ENCODE results near the gene PITPNC1.

DNA sequence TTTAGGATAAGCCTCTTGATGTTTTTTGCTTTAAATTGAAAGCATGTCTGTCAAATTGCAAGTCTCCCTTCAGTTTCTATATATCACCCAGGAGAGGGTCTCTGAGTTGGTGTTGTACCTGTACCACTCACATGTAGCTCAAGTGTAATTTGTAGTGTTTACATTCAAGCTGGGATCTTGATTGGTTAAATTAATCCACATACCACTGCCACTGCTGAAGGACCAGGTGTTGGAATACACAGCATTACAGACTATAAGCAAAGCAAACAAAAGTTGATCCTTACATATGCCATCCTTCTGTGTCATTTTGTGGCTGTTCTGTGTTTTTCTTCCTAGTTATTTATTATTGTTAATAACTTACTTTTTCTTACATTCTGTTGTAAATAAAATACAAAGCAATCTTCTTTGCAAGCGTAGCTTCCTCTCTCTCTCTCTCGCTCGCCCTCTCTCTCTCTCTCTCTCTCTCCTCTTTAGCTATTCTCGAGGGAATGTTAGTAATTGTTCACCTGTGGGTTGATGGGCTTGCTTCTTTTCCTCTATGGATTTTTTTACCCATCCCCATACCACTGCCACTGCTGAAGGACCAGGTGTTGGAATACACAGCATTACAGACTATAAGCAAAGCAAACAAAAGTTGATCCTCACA lies 319.9 kb downstream of the PITPNC1 start:
- TF ChIP-seq CTCF (IDR thresholded peaks at IDR 0.05): no peak
- no peak for TF ChIP-seq EZH2 (IDR thresholded peaks at IDR 0.05; ENCODE audit: borderline replicate concordance, insufficient read depth, low read depth, low read length, poor library complexity, severe bottlenecking)
